Activated CD4-positive, alpha-beta T cell treated with anti-CD3 and anti-CD28 coated beads, Interleukin-2, Interleukin-6, amounts not matched to agents 100 ng/mL and 50 ng/mL, durations not matched to agents 16 hours and 8 hours (primary cell): ENCODE results near the gene USP4.
"Not testable (repeated sequence)": the region's sequence is repeated elsewhere in the genome, so short reads cannot be mapped to it uniquely, and the experiment has no call there.

Experiments
- DNase-seq: peaks from one replicate; pipeline ENCODE4 v3.0.0-alpha.2; 2020

The USP4 gene, protein sequence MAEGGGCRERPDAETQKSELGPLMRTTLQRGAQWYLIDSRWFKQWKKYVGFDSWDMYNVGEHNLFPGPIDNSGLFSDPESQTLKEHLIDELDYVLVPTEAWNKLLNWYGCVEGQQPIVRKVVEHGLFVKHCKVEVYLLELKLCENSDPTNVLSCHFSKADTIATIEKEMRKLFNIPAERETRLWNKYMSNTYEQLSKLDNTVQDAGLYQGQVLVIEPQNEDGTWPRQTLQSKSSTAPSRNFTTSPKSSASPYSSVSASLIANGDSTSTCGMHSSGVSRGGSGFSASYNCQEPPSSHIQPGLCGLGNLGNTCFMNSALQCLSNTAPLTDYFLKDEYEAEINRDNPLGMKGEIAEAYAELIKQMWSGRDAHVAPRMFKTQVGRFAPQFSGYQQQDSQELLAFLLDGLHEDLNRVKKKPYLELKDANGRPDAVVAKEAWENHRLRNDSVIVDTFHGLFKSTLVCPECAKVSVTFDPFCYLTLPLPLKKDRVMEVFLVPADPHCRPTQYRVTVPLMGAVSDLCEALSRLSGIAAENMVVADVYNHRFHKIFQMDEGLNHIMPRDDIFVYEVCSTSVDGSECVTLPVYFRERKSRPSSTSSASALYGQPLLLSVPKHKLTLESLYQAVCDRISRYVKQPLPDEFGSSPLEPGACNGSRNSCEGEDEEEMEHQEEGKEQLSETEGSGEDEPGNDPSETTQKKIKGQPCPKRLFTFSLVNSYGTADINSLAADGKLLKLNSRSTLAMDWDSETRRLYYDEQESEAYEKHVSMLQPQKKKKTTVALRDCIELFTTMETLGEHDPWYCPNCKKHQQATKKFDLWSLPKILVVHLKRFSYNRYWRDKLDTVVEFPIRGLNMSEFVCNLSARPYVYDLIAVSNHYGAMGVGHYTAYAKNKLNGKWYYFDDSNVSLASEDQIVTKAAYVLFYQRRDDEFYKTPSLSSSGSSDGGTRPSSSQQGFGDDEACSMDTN

DNA sequence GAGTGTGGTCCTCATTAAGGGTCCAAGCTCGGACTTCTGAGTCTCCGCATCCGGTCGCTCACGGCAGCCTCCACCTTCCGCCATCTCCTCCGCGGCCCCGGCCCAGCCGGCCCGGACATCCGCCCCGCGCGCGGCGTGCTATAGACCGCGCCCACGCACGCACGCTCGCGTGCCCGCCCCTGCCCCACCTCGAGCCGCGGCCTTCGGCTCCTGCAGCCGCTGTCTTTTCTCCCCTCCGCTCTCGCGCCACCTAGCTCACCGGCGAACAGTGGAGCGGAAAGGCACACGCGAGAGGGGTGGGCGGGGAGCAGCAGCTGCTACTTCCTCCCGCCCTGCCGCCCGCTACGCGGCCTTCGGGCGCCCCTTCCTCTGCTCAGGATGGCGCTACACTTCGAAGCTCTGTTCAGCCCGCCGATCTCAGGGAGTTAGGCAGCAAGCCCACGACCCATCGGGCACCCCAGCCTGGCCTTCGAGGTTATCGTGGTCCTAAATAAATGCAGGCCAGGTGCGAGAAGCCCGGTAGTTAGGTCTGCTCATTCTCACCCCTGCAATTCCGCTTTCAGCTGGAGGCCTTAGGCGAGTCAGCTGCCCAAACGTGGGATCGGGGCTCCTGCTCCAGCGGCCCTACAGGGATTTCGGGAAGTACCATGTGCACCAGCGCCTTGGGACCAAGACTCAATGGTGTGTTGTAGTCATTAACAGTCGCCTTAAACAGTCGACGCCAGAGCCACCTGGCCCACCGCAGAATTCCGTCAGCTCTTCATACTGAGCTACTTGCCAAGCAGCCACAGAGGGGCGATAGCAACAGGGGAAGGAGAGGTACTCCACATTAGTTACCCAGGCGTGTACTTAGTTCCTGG, at the start of gene USP4:
USP4 (minus strand) TSS at position 113 of the 860 bp plus-strand sequence; CDS start at position 84, 29 bp downstream.
- DNase-seq: peak; percentile 96

DNA sequence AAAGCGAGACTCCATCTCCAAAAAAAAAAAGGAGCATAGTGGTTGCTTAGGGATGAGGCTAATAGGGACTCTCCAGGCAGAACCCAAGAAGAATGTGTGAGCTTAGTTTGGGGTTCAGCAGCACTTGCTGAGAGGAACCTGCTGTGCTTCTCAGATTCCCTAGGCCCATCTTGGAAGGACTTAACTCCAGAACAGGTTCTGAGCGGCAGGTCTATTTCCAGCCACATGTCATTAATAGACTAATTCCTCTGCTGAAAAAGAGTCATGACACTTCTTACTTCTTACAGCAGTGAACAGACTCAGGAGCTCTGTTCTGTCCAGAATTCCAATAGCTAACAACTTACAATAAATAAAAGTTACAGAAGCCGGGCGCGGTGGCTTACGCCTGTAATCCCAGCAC, 49.4 kb upstream of the USP4 start:
- no peak for DNase-seq

DNA sequence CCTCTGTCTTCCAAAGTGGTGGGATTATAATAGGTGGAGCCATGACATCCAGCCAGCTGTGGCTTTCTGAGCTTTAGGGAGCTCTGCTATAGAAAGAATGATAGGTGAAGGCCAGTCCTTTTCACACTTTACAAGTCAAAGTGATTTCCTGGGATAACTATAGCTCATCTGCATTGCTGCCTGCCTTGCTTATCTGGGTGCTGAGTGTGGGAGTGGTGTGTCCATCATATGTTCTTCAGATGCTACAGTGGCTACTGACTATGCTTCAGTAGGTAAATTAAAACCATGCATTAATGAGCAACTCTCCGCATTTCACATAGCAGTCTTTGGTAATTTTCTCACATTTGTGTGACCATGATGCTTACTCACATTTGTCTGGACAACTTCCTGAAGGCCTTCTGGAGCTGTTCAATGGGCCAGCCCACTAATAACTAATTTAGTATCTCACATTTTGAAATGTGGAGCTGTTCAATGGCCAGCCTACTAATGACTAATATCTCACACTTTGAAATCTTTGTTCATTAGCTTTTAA, 48.5 kb upstream of the USP4 start:
- no peak for DNase-seq

DNA sequence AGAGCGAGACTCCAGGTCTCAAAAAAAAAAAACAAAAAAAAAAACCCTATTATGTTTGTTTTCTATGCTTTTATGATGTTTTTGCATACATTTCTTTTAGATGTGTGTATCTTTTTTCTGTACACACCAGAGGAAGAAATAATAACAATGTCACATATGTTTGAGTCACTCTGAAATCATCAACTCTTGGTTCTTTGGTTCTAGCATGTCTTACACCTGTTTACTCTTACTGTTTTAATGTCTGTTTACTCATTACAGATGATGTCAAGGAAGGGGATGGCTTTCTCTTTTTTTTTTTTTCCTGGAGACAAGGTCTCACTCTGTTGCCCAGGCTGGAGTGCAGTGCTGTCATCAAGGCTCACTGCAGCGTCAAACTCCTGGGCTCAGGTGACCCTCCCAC, 47.9 kb upstream of the USP4 start:
- DNase-seq: no peak

DNA sequence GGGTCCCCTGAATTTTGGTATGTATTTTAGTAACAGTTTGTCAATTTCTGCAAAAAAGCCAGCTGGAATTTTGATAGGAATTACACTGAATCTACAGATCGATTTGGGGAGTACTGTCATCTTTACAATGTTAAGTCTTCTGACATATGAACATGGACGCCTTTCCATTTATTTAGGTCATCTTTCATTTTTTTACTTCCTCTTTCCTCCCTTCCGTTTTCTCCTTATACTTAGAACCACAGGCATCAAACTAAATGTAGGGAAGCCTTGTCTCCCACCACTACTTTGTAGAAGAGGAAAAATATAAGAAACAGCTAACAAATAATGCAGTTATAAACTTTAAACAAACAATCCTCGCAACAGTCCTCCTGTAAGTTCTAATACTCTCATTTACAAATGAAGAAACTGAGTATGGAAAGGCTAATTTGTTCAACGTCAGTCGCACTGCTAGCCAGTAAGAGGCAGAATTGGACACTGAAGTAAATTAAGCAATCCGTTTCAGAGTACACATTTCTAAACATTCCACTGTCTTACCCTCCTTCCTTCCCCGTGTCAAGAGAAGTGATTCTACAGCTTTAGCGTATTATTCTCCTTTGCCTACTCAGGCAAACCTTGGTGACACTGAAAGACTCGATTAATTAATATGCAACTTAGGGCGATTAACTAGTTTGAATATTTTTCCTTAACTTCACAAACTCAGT, 46.4 kb upstream of the USP4 start:
- DNase-seq: no peak

DNA sequence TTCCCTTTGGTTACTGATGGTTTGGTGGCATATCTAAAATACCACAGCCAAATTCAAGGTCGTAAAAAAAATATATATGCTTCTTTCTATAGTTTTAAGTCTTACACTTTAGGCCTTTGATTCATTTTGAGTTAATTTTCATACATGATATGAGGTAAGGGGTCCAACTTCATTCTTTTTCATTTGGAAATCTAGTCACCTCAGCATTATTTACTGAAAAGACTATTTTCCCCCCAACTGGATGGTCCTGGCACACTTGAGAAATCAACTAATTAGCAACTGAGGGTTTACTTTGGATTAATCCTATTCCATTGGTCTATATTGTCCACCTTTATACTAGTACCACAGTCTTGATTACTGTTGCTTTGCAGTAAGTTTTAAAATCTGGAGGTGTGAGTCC, 45.8 kb upstream of the USP4 start:
- no peak for DNase-seq

DNA sequence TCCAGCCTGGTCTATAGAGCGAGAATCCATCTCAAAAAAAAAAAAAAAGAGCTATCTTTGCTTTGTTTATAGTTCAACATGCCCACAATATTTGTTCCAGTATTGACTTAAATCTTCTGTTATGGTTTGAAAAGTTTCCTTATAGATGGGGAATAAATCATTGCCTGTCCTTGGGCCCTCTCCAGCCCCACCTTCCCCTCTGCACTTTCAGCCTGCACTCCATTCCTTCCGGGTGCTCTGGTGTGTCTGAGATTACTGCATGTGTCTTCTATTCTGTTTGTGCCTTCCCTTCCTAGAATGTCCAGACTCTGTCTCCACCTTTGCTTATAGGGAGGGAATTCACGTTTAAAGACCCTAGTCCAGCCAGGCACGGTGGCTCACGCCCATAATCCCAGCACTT, 43.5 kb upstream of the USP4 start:
- DNase-seq: no peak

DNA sequence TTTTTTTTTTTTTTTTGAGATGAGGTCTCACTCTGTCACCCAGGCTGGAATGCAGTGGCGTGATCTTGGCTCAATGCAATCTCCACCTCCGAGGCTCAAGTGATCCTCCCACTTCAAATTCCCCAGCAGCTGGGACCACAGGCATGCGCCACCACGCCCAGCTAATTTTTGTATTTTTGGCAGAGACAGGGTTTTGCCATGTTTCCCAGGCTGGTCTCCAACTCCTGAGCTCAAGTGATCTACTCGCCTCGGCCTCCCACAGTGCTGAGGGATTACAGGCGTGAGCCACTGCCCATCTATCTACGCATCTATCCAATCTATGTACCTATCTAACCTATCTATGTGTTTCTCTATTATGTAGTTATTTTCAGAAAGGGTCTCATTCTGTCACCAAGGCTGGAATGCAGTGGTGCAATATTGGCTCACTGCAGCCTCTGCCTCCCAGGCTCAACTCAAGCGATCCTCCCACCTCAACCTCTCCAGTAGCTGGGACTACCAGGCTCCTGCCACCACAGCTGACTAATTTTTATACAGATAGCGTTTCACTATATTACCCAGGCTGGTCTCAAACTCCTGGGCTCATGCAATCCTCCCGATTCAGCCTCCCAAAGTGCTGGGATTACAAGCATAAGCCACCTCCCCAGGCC, 38.5 kb upstream of the USP4 start:
- no peak for DNase-seq

DNA sequence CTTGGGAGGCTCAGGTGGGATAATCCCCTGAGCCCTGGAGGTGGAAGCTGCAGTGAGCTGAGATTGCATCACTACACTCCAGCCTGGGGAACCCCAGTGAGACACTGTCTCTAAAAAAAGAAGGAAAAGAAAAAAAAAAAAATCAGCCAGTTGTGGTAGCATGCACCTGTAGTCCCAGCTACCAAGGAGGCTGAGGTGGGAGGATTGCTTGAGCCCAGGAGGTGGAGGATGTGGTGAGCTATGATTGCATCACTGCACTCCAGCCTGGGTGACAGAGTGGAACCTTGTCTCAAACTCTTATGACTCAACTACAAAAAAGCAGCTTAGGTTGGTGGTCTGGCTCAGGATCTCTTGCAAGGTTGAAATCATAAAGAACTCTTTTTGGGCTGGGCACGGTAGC, 37.6 kb upstream of the USP4 start:
- DNase-seq: peak; percentile 72

DNA sequence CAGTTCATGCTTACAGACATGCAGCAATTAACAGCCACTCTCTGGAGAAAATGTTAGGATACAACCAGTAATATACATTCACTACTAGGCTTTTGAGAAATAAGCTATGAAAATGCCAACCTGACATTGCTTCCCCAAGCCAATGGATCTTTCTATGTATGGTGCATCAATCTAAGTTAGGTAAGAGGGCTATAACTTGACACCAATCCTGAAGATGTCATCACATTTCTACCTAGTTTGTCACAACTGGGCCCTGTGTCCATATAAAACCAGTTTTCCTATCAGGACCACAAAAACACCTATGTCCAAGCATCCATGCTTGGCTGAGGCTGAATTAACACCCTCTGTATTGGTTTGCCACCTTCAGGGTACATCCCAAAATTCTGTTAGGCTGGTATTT, 32.1 kb upstream of the USP4 start:
- no peak for DNase-seq

DNA sequence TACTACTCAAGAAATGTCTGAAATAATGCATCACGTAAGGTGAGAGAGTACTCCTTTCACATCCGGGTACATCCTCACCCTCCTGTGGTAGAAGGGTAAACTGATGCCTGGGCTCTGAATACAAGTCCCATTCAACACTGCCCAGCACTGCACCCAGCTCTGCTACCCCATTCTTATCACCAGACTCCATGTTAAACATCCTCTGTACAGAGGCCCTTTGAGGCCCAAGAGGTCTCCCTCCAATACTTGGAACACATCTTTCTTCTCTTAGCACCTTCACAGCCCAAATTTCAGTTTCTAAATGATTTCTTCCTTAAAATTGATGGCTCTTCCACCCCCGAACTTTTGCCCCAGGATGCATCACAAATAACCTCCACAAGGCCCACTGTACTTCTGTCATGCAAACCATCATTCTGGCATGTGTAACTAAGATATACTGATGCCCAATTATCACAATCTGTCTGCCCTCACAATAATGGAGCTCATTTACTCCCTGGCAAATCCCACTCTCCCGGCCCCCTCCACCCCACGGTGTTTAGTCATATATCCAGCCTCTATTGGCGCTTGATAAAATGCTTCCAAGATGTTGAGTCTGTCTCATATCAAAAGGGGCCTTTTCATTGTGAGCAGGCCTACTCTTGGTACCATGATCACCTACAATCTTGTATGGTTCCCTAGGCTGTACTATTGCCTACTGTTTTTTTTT, 30.9 kb upstream of the USP4 start:
- no peak for DNase-seq

DNA sequence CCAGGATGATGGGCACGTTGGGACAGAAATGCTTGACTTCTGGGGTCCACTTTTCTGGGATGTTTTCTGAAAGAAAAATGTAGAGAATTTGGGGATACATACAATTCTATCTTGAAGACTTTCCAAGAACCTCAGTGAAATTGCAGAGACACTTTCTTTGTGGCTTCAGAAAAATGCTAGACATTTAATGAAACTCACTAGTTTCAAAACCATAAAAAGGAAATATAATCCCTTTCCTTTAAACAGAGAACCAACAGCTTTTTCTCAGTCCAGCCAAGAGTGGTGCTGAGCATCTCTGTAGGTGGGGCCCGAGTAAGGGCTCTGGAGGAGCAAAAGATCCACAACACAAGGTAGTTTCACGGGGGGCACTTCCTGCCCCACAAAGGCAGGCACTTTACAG, 22.7 kb upstream of the USP4 start:
- no peak for DNase-seq

DNA sequence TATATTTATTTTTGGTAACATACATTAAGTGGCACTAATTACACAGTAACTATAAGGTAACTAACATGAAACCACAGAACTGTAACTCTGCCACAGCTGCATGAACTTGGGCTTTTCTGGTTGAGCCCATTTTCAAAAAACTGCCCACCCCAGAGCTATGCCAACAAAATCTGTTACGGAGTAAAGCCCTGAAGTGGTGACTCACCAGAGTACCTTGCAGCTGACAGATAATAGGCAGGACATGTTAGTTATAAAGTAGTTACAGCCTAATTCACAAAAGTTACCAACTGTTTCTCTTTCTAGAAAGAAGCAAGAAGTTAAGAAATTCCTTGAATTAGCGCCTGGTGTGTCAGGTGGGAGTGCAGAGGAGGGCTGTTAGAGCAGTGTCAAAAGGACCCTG, 19.8 kb upstream of the USP4 start:
- no peak for DNase-seq

DNA sequence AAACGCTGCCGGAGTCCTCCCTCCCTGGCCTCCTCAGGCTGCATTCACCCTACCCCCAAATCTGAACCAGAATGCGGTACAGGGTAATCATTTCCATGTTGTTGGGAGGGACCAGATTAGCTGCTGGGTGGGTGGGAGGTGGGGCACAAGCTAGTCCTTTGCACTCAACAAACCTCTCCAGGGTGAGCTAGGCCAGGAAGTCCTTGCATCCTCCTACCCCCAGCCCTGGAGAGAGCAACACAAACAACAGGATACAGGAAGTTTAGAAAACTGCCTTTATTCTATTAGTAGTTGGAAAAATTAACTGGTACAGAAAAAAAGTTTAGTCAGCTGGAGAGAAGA, 19.0 kb upstream of the USP4 start:
- DNase-seq: no peak

DNA sequence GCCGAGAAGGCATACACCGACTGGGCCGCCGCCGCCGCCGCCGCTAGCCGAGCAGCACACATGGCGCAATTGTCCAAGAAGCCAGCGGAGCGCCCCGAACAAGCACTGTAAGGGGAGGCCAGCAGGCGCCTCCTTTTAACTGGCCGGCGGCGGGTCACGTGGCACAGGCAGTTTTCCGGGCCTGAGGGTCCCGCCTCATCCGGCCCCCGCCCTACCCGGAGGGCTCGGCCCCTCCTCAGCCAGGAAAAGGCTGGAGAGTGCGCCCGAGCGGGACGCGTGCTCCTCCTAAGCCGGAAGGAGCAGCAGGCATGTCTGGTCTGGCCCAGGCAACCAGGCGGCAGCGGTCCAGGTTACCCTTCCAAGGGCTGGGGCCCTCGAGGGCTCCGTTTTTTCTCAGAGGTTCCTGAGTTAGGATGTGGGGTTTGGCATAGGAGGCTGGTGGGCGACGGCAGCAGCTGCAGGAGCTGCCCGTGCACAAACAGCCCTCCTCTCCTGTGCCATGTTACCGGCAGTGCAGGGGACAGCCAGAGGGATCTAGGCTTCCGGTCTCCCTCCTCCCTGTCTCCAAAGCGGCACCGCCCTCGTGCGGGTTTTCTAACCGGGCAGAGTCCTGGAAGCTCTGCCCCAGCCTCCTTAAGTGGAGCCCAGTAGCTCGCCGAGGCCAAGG, 18.5 kb upstream of the USP4 start, which contains the start of gene GPX1:
GPX1 (minus strand) TSS at position 137 of the 667 bp plus-strand sequence; CDS start at position 62, 75 bp downstream.
- peak; percentile 95 for DNase-seq

DNA sequence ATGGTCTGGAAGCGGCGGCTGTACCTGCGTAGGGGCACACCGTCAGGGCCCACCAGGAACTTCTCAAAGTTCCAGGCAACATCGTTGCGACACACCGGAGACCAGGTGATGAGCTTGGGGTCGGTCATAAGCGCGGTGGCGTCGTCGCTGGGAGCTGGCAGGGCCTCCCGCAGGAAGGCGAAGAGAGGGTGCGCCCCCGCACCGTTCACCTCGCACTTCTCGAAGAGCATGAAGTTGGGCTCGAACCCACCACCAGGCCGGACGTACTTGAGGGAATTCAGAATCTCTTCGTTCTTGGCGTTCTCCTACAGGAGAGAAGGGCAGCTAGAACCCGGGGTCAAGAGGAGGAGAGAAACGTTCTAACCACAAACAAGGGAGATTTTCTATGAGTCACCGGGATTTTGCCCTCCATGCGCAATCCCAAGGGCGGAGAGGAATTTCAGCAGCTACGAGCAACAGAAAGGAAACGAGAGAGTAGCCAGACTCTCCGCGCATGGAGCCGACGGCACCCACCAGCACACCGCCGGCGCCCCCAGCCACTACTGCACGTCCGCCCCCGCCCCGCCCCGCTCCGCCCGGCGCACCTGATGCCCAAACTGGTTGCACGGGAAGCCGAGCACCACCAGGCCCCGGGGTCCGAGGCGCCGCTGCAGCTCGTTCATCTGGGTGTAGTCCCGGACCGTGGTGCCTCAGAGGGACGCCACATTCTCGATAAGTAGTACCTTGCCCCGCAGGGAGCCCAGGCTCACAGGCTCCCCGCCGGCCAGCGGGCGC, 17.8 kb upstream of the USP4 start:
- DNase-seq: peak; percentile 49

DNA sequence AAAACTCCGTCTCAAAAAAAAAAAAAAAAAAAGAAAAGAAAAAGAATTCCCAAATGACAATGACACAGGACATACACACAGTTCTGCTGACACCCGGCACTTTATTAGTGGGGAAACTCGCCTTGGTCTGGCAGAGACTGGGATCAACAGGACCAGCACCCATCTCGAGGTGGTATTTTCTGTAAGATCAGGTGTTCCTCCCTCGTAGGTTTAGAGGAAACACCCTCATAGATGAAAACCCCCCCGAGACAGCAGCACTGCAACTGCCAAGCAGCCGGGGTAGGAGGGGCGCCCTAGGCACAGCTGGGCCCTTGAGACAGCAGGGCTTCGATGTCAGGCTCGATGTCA, 17.2 kb upstream of the USP4 start:
- DNase-seq: not testable (repeated sequence)

DNA sequence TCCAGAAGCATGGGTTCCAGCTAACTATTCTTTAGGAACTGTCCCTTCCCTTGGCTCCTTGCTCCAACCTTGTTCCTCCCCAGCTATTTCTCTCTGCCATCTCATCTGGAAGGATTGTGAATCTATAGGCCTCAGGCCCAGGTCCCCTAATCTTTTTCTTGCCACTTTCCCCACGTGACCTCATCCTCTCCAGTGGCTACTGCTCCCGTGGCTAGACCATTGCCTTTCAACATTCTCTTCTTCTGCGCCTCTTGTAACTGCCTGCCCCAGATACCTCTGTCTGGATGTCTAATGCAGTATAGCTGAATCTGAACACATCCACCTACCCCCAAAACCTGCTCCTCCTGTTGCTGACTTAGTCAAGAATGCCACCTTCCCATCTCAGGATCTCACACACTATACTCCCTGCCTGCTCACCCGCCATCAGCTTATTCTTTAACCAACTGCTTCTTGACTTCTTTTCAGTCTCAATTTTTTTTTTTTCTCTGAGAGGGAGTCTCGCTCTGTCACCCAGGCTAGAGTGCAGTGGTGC, 13.1 kb upstream of the USP4 start:
- DNase-seq: no peak

DNA sequence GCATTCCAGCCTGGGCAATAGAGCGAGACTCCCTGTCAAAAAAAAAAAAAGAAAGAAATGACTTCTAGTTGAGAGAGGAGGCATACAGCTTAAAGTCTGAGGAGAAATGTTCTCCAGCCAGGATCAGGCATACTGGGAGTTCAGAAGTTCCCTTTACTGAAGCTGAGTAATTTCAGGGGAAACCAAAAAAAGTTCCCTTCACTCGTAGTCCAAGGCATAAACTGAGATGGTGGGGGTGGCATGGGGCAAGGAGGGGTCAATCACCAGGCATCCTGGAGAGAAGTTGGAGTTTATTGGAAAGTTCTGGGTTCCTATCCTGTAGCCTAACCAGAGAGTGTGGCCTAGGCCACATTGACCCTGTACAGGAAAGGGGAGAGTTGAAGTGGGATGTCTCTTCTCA, 12.4 kb upstream of the USP4 start:
- DNase-seq: no peak
